Measurements from ENCODE around the gene KLK3. TPM values are rescaled to one million over a fixed set of nuclear protein-coding genes. Genes with fewer than 3 reads are reported as not detected.

Gene KLK3
- total and polyA plus RNA-seq, 2 of the 13 experiments (the other 11 are each of a cell fraction or from before 2014, with no cell fraction given), result not detected

DNA sequence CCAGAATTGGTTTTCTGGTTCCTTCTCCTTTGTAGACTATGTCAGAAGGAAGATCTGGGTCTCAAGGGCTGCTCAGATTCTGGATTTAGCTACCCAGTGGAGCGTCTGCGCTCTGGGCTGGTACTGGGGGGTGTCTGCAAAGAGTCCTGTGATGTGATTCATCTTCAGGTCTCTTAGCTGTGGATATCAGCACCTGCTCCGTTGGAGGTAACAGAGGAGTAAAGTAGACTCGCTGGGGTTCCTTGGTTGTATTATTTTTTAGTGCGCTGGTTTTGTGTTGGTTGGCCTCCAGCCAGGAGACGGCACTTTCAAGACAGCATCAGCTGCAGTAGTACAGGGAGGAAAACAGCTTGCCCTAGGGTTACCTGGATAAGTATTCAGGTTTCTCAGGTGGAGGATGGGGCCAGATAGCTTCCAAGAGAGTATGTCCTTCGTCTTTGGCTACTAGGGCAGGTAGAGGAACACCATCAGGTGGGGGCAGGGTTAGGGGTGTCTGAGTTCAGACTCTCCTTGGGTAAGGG lies 11.0 kb upstream of the KLK3 start:
- H3K4me1 ChIP-seq (ENCODE audit: insufficient read depth, low read length), result no peaks in the 10 kb centered on the region
- TF ChIP-seq, protein P1, sequence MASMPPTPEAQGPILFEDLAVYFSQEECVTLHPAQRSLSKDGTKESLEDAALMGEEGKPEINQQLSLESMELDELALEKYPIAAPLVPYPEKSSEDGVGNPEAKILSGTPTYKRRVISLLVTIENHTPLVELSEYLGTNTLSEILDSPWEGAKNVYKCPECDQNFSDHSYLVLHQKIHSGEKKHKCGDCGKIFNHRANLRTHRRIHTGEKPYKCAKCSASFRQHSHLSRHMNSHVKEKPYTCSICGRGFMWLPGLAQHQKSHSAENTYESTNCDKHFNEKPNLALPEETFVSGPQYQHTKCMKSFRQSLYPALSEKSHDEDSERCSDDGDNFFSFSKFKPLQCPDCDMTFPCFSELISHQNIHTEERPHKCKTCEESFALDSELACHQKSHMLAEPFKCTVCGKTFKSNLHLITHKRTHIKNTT (CRISPR knock-in tag; IDR thresholded peaks at IDR 0.05), result no peak
- TF ChIP-seq, protein P2, sequence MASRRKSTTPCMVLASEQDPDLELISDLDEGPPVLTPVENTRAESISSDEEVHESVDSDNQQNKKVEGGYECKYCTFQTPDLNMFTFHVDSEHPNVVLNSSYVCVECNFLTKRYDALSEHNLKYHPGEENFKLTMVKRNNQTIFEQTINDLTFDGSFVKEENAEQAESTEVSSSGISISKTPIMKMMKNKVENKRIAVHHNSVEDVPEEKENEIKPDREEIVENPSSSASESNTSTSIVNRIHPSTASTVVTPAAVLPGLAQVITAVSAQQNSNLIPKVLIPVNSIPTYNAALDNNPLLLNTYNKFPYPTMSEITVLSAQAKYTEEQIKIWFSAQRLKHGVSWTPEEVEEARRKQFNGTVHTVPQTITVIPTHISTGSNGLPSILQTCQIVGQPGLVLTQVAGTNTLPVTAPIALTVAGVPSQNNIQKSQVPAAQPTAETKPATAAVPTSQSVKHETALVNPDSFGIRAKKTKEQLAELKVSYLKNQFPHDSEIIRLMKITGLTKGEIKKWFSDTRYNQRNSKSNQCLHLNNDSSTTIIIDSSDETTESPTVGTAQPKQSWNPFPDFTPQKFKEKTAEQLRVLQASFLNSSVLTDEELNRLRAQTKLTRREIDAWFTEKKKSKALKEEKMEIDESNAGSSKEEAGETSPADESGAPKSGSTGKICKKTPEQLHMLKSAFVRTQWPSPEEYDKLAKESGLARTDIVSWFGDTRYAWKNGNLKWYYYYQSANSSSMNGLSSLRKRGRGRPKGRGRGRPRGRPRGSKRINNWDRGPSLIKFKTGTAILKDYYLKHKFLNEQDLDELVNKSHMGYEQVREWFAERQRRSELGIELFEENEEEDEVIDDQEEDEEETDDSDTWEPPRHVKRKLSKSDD (CRISPR knock-in tag; IDR thresholded peaks at IDR 0.05; ENCODE audit: low read depth), result no peak
- no peak for TF ChIP-seq PRDM4 (CRISPR knock-in tag; IDR thresholded peaks at IDR 0.05; ENCODE audit: borderline replicate concordance)
- no peak for TF ChIP-seq MAFF (IDR thresholded peaks at IDR 0.05; ENCODE audit: low read depth, low read length)
- TF ChIP-seq SRSF1 (optimal IDR thresholded peaks at IDR 0.05; ENCODE audit: low read depth, low read length), result no peak
- TF ChIP-seq ZNF432 (CRISPR knock-in tag; IDR thresholded peaks at IDR 0.05; ENCODE audit: borderline replicate concordance), result no peak
- no peak for TF ChIP-seq ZNF33A (CRISPR knock-in tag; IDR thresholded peaks at IDR 0.05; ENCODE audit: borderline replicate concordance)
- TF ChIP-seq ZFP62 (CRISPR knock-in tag; IDR thresholded peaks at IDR 0.05), result no peak
- TF ChIP-seq ZNF557 (CRISPR knock-in tag; IDR thresholded peaks at IDR 0.05), result no peak
- TF ChIP-seq ZNF564 (CRISPR knock-in tag; IDR thresholded peaks at IDR 0.05), result no peak
- TF ChIP-seq ZNF75D (CRISPR knock-in tag; IDR thresholded peaks at IDR 0.05; ENCODE audit: borderline replicate concordance), result no peak
- TF ChIP-seq PAWR (CRISPR knock-in tag; IDR thresholded peaks at IDR 0.05; ENCODE audit: borderline replicate concordance), result no peak
- no peak for TF ChIP-seq TBX2 (CRISPR knock-in tag; IDR thresholded peaks at IDR 0.05; ENCODE audit: borderline replicate concordance)
- H3K79me2 ChIP-seq (ENCODE audit: insufficient read depth, low read length), result no peaks in the 10 kb centered on the region
- ChIA-PET POLR2A (no interaction called here), CTCF (ENCODE audit: low intra/inter-chr PET ratio, low total read pairs) (no interaction called here)
- no peak overlapping the region for H3K27ac ChIP-seq (ENCODE audit: extremely low read length, insufficient read depth, low read length)
- no peaks in the 10 kb centered on the region for H3K36me3 ChIP-seq (replicated peaks in 1 of 2; ENCODE audit: control insufficient read depth in 1 of 2, insufficient read depth in 2 of 2, low read length in 2 of 2)
- 2% methylated on average over 7 of the region's 7 CpGs for WGBS (ENCODE audit: low lambda C conversion rate)
- BruUV-seq (replicated peaks), result no TSS peak
- in situ Hi-C loops (cut with HindIII; ENCODE audit: extremely low pct_ligation_motif_present, low pct_unique_long_range_greater_than_20kb) (no loop called here), intact Hi-C loops (cut with micrococcal nuclease; ENCODE audit: unreplicated experiment) (no loop called here)
- H4K20me1 ChIP-seq (ENCODE audit: insufficient read depth, low read length), result no peaks in the 10 kb centered on the region
- H3K4me3 ChIP-seq (replicated peaks in 1 of 3; ENCODE audit: insufficient read depth in 1 of 3, low read depth in 2 of 3, low read length in 3 of 3), result no peak overlapping the region
- DNase-seq (ENCODE audit: low spot score) (no peak), FAIRE-seq (no peak), ATAC-seq (no peak)
- H3K27me3 ChIP-seq (ENCODE audit: control insufficient read depth in 1 of 2, insufficient read depth in 2 of 2, low read length in 2 of 2), result peaks cover 0 to 4% of the 10 kb centered on the region in 2 experiments; a peak in 2 of 5 replicates
- no peak overlapping the region for H3K9ac ChIP-seq (ENCODE audit: insufficient read depth, low read depth, low read length)
- H3K4me2 ChIP-seq (ENCODE audit: low read depth, low read length), result no peak overlapping the region
- H3K9me3 ChIP-seq (ENCODE audit: low read length), result no peaks in the 10 kb centered on the region
- H2AFZ ChIP-seq (ENCODE audit: low read length), result no peak overlapping the region

Data from HepG2 (cell line).